Gastrocnemius medialis (tissue), 4 donors: ENCODE measurements around the gene FUT1. TPM values are rescaled to one million over a fixed set of nuclear protein-coding genes. Genes with fewer than 3 reads are reported as not detected.
"Not testable (repeated sequence)": the region's sequence is repeated elsewhere in the genome, so short reads cannot be mapped to it uniquely, and the experiment has no call there.

ENCODE experiments used
- ATAC-seq, 2 donors: fragments of 150-250 bp; one replicate each; pipeline ENCODE4 v1.9.1; 2016
- DNase-seq, 2 donors: peaks; one replicate each; pipeline ENCODE4 v3.0.0-alpha.2; 2019
- H3K27ac ChIP-seq, 4 donors: fragments of 200-600 bp; sonication (generic); 1 replicate in 1 of 4; 2 replicates in 3 of 4; pipeline ENCODE4 v1.5.1; 2016 to 2018; ENCODE audit warnings: mild to moderate bottlenecking in 2 of 4, moderate library complexity in 1 of 4
- H3K27me3 ChIP-seq, 3 donors: fragments of 200-600 bp; sonication (generic) in 2 of 3; 1 replicate in 1 of 3; 2 replicates in 2 of 3; pipeline versions ENCODE4 v1.5.1 to v1.6.0; 2016 to 2019; ENCODE audit warnings: mild to moderate bottlenecking in 1 of 3, moderate library complexity in 1 of 3
- H3K36me3 ChIP-seq, 2 donors: fragments of 200-600 bp; sonication (generic) in 1 of 2; one replicate each; pipeline ENCODE4 v1.5.1; 2017 to 2018
- H3K4me1 ChIP-seq, 2 donors: fragments of 200-600 bp; sonication (generic) in 1 of 2; one replicate each; pipeline ENCODE4 v1.5.1; 2016 to 2017; ENCODE audit warnings: mild to moderate bottlenecking in 2 of 2
- H3K4me3 ChIP-seq, 4 donors: fragments of 200-600 bp; sonication (generic) in 3 of 4; 1 replicate in 1 of 4; 2 replicates in 3 of 4; pipeline ENCODE4 v1.5.1; 2016 to 2019; ENCODE audit warnings: mild to moderate bottlenecking in 2 of 4
- H3K9me3 ChIP-seq, 3 donors: fragments of 200-600 bp; sonication (generic) in 2 of 3; 1 replicate in 1 of 3; 2 replicates in 2 of 3; pipeline ENCODE4 v1.5.1; 2016 to 2019
- POLR2A ChIP-seq, 2 donors: fragments of 450-650 bp; IDR thresholded peaks; one replicate each; pipeline ENCODE4 v1.6.1; 2017; ENCODE audit warnings: antibody characterized with exemption in 2 of 2, mild to moderate bottlenecking in 2 of 2, moderate library complexity in 2 of 2
- in situ Hi-C, 4 donors: fragments of 200-750 bp; cut with MboI; loops; one replicate each; pipeline versions ENCODE4 v1.15.0 to v1.8.0; 2017; ENCODE audit warnings: low sequenced_read_pairs in 4 of 4
- intact Hi-C: fragments of 100-400 bp; cut with DNase I; formaldehyde crosslinking; loops from one replicate; pipeline ENCODE4 v1.15.1; 2023; ENCODE audit warnings: low total_unique reads
- total RNA-seq, 4 donors: library from RNA; depleted of rRNA; stranded (reverse); fragments of >200 nt; gene quantifications; one replicate each; pipeline versions ENCODE4 v1.1.0 to v1.2.3, GENCODE V29; 2016
- TF ChIP-seq, protein P1 (sequence below), 5 experiments: fragments of 450-650 bp in 3 of 5; fragments of 200-600 bp in 2 of 5; sonication (generic) in 2 of 5; IDR thresholded peaks in 4 of 5; conservative IDR thresholded peaks in 1 of 5; 1 replicate in 4 of 5; 2 replicates in 1 of 5; pipeline ENCODE4 v1.5.1; 2016 to 2019; ENCODE audit warnings: antibody characterized with exemption in 5 of 5, mild to moderate bottlenecking in 3 of 5, moderate library complexity in 3 of 5

FUT1 gene
- total RNA-seq, 4 donors from 2014 or later: 0.61 to 1.3 (median 0.98) TPM

DNA sequence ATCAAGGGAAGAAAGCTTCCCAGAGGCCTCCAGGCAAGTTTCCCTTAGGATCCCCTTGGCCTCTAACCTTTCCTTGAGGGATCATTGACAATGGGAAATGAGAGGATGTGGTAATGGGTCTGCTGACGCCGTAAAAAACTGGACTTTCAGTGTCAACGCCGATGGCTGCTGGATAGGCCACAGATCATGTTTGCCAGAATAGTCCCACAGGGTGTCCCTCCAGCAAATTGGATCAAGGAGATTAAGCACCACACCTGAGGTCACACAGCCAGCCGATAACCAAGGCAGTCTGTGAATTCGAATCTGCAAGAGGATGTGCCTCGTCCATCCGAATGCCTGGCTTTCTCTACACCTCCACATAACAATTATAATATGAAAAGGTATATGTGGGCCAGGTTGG lies 40.8 kb upstream of the FUT1 start:
- intact Hi-C loops (no loop called here), in situ Hi-C loops (loop anchor here (5.0 kb wide), 2 partner anchors 39 to 49 kb away; no protein-coding TSS in a partner anchor)
- Histone ChIP-seq H3K4me1 (peaks cover 0 to 4% of the 10 kb centered on the region in 2 donors), H3K27me3 (no peaks in the 10 kb centered on the region), H3K36me3 (no peaks in the 10 kb centered on the region), H3K9me3 (no peaks in the 10 kb centered on the region), H3K4me3 (no peak overlapping the region), H3K27ac (no peak overlapping the region)
- no peak for ATAC-seq
- TF ChIP-seq, protein P1, sequence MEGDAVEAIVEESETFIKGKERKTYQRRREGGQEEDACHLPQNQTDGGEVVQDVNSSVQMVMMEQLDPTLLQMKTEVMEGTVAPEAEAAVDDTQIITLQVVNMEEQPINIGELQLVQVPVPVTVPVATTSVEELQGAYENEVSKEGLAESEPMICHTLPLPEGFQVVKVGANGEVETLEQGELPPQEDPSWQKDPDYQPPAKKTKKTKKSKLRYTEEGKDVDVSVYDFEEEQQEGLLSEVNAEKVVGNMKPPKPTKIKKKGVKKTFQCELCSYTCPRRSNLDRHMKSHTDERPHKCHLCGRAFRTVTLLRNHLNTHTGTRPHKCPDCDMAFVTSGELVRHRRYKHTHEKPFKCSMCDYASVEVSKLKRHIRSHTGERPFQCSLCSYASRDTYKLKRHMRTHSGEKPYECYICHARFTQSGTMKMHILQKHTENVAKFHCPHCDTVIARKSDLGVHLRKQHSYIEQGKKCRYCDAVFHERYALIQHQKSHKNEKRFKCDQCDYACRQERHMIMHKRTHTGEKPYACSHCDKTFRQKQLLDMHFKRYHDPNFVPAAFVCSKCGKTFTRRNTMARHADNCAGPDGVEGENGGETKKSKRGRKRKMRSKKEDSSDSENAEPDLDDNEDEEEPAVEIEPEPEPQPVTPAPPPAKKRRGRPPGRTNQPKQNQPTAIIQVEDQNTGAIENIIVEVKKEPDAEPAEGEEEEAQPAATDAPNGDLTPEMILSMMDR (IDR thresholded peaks at IDR 0.05 in 4 of 5, conservative IDR thresholded peaks at IDR 0.05 in 1 of 5): no peak
- TF ChIP-seq POLR2A (IDR thresholded peaks at IDR 0.05): no peak
- DNase-seq: no peak

DNA sequence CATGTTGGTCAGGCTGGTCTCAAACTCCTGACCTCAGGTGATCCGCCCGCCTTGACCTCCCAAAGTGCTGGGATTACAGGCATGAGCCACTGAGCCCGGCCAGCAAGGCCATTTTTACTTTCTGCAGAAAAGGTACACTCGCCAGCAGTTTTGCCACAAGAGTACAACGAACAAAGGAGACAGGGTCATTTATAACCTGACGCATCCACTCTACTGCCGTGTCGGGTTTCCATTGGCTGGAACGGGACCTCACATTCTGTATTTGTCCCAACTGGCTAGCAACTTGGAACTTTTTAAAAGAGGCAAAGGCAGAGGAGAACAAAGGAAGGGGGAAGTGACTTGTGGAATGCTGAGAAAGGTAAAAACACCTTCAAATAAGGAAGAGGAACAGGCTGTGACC lies 34.9 kb upstream of the FUT1 start:
- ATAC-seq (peak in 1 of 2 donors; percentile 46), DNase-seq (peak; percentile 50 to 83)
- in situ Hi-C loops: loop anchor here in 1 of 4 donors (10.0 kb wide), 1 partner anchor 187 kb away; no protein-coding TSS in a partner anchor
- not testable (repeated sequence) for H3K27me3 ChIP-seq, H3K4me3 ChIP-seq, H3K9me3 ChIP-seq, H3K36me3 ChIP-seq
- Histone ChIP-seq H3K4me1 (peaks cover 15 to 22% of the 10 kb centered on the region in 2 donors), H3K27ac (peak overlapping the region; percentile 85 to 89 (median 88))
- intact Hi-C loops: loop anchor here (2.0 kb wide), 1 partner anchor 149 kb away; no protein-coding TSS in a partner anchor

DNA sequence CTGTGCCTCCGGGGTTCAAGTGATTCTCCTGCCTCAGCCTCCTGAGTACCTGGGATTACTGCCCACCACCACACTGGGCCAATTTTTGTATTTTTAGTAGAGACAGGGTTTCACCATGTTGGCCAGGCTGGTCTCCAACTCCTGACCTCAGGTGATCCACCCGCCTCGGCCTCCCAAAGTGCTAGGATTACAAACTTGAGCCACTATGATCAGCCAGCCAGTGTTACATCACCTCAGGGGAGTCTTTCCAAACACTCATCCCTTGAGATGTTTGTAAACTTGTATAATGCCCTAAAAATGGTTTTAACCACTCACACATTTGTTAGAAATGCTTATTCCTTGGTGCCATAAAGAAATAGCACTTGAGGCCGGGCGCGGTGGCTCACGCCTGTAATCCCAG lies 34.0 kb upstream of the FUT1 start:
- in situ Hi-C loops (loop anchor here in 1 of 4 donors (10.0 kb wide), 1 partner anchor 188 kb away; no protein-coding TSS in a partner anchor), intact Hi-C loops (loop anchor here (2.0 kb wide), 1 partner anchor 148 kb away; no protein-coding TSS in a partner anchor)
- H3K4me3 ChIP-seq, H3K36me3 ChIP-seq, H3K9me3 ChIP-seq, H3K27me3 ChIP-seq: not testable (repeated sequence)
- peak; percentile 79 to 86 for ATAC-seq
- Histone ChIP-seq H3K27ac (peak overlapping the region; percentile 85 to 89 (median 88)), H3K4me1 (peaks cover 15 to 26% of the 10 kb centered on the region in 2 donors)
- peak; percentile 52 to 87 for DNase-seq

DNA sequence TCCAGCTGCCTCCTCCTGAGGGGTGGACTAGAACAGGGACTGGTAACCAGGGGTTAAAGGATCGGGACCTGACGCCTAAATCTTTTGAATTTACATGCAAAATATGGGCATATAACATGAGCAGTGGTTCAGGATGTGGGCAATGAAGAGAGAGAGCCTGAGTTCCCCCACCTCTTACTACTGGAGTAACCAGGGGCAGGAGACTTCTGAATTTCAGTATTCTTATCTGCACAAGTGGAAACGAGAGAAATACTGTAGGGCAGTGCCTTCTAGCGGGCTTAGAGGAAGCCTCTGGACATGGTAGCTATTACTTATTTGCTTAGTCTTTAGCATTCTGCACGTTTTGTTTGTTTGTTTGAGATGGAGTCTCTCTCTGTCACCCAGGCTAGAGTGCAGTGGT lies 32.1 kb upstream of the FUT1 start:
- no peaks in the 10 kb centered on the region for H3K27me3 ChIP-seq
- intact Hi-C loops: no loop called here
- H3K36me3 ChIP-seq: no peaks in the 10 kb centered on the region
- ATAC-seq: no peak
- in situ Hi-C loops: loop anchor here in 1 of 4 donors (10.0 kb wide), 1 partner anchor 190 kb away; no protein-coding TSS in a partner anchor
- peak overlapping the region; percentile 85 to 89 (median 88) for H3K27ac ChIP-seq
- H3K4me1 ChIP-seq: peaks cover 19 to 26% of the 10 kb centered on the region in 2 donors
- no peak for TF ChIP-seq POLR2A (IDR thresholded peaks at IDR 0.05)
- TF ChIP-seq, protein P1 (IDR thresholded peaks at IDR 0.05 in 4 of 5, conservative IDR thresholded peaks at IDR 0.05 in 1 of 5): no peak
- no peaks in the 10 kb centered on the region for H3K9me3 ChIP-seq
- H3K4me3 ChIP-seq: no peak overlapping the region
- no peak for DNase-seq

DNA sequence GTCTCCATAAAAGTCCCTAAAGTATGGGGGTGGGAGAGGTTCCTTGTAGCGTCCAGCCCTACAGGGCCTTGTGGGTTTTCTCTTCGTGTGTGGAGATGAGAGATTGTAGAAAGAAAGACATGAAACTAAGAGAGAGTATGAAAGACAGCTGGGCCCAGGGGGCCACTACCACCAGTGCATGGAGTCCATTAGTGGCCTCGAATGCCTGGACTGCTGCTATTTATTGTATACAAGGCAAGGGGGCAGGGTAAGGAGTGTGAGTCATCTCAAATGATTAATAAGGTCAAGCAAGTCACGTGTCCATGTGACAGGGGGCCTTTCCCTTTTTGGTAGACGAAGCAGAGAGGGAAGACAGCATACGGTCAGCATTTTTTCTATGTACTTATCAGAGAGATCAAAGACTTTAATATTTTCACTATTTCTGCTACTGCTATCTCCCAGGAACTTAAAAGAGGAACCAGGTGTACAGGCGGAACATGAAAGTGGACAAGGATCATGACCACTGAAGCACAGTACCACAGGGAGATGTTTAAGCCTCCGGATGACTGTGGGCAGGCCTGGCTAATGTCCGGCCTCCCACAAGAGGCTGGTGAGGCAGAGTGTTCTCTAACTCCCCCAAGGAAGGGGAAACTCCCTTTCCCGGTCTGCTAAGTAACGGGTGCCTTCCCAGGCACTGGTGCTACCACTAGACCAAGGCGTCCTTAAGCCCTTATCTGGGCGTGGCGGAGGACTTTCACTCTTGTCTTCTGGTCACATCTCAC lies 28.4 kb upstream of the FUT1 start:
- Histone ChIP-seq H3K4me1 (peaks cover 5 to 6% of the 10 kb centered on the region in 2 donors), H3K27ac (peak overlapping the region; percentile 75 to 84 (median 81)), H3K27me3 (no peaks in the 10 kb centered on the region), H3K9me3 (no peaks in the 10 kb centered on the region), H3K4me3 (no peak overlapping the region), H3K36me3 (no peaks in the 10 kb centered on the region)
- peak in 1 of 2 donors; percentile 45 for TF ChIP-seq POLR2A (IDR thresholded peaks at IDR 0.05)
- TF ChIP-seq, protein P1 (IDR thresholded peaks at IDR 0.05 in 4 of 5, conservative IDR thresholded peaks at IDR 0.05 in 1 of 5): no peak
- ATAC-seq (no peak), DNase-seq (no peak)
- intact Hi-C loops: no loop called here
- in situ Hi-C loops: loop anchor here in 1 of 4 donors (10.0 kb wide), 1 partner anchor 194 kb away; no protein-coding TSS in a partner anchor
